ENCODE data around the gene BROX. TPM values are rescaled to one million over a fixed set of nuclear protein-coding genes. Genes with fewer than 3 reads are reported as not detected.
"Not testable (repeated sequence)": the region's sequence is repeated elsewhere in the genome, so short reads cannot be mapped to it uniquely, and the experiment has no call there.

The BROX gene
- total RNA-seq, 1 experiment from 2014 or later, result 99.1 TPM

- no peaks in the 10 kb centered on the region for H3K9me3 ChIP-seq (ENCODE audit: insufficient read depth, low read depth)
- H3K9me2 ChIP-seq (ENCODE audit: insufficient read depth), result 0 out of 2 replicates have a peak, but pooled peaks cover 3% of the 10 kb centered on the region
- BruUV-seq (replicated peaks), result no TSS peak
- H3F3A ChIP-seq (ENCODE audit: insufficient read depth, low read depth), result no peaks in the 10 kb centered on the region
- H3K27me3 ChIP-seq (ENCODE audit: insufficient read depth, low read depth), result peaks cover 52% of the 10 kb centered on the region
- no peak overlapping the region for H3K4me3 ChIP-seq
- intact Hi-C loops (cut with micrococcal nuclease; ENCODE audit: unreplicated experiment), result no loop called here
- H2AFZ ChIP-seq, result no peak overlapping the region
- no peaks in the 10 kb centered on the region for H3K36me3 ChIP-seq (ENCODE audit: low read depth)
- no peaks in the 10 kb centered on the region for H4K20me1 ChIP-seq (ENCODE audit: insufficient read depth)
- H3K4me2 ChIP-seq, result no peak overlapping the region
- no peak overlapping the region for H3K27ac ChIP-seq
- no peak for DNase-seq
- no peaks in the 10 kb centered on the region for H3K79me2 ChIP-seq (ENCODE audit: low read depth)
- ChIA-PET POLR2A (ENCODE audit: unreplicated experiment) (no interaction called here), CTCF (no interaction called here)
- no peaks in the 10 kb centered on the region for H3K4me1 ChIP-seq (replicated peaks; ENCODE audit: insufficient read depth)
- TF ChIP-seq CTCF (conservative IDR thresholded peaks at IDR 0.05) (no peak), EZH2 (IDR thresholded peaks at IDR 0.05; ENCODE audit: low read depth) (no peak)
Measured at GRCh38 chr1:222761083-222761482, 48.7 kb downstream of the BROX start.

- BruUV-seq (replicated peaks); H3K36me3 ChIP-seq (ENCODE audit: low read depth); H3K4me3 ChIP-seq; H3F3A ChIP-seq (ENCODE audit: insufficient read depth, low read depth); intact Hi-C loops (cut with micrococcal nuclease; ENCODE audit: unreplicated experiment); H3K4me2 ChIP-seq; H3K9me3 ChIP-seq (ENCODE audit: insufficient read depth, low read depth); H3K4me1 ChIP-seq (replicated peaks; ENCODE audit: insufficient read depth); H3K9me2 ChIP-seq (ENCODE audit: insufficient read depth); H3K79me2 ChIP-seq (ENCODE audit: low read depth); POLR2A ChIA-PET (ENCODE audit: unreplicated experiment); CTCF ChIA-PET; DNase-seq; H3K27ac ChIP-seq; H2AFZ ChIP-seq; H4K20me1 ChIP-seq (ENCODE audit: insufficient read depth): not testable (repeated sequence)
- peaks cover 53% of the 10 kb centered on the region for H3K27me3 ChIP-seq (ENCODE audit: insufficient read depth, low read depth)
Measured at GRCh38 chr1:222762178-222762577, 49.8 kb downstream of the BROX start.

- BruUV-seq (replicated peaks), result no TSS peak
- CTCF ChIA-PET, result no interaction called here
Measured at GRCh38 chr1:222767152-222767571, 54.8 kb downstream of the BROX start.

More at GRCh38 chr1:222767152-222767571, 54.8 kb downstream of the BROX start:
- intact Hi-C loops (cut with micrococcal nuclease; ENCODE audit: unreplicated experiment), result no loop called here
- Histone ChIP-seq H3F3A (ENCODE audit: insufficient read depth, low read depth) (no peaks in the 10 kb centered on the region), H3K4me1 (replicated peaks; ENCODE audit: insufficient read depth) (no peaks in the 10 kb centered on the region), H3K9me2 (ENCODE audit: insufficient read depth) (no peaks in the 10 kb centered on the region), H3K27ac (no peak overlapping the region), H3K79me2 (ENCODE audit: low read depth) (no peaks in the 10 kb centered on the region), H4K20me1 (ENCODE audit: insufficient read depth) (no peaks in the 10 kb centered on the region), H3K4me3 (no peak overlapping the region), H2AFZ (no peak overlapping the region), H3K4me2 (no peak overlapping the region), H3K36me3 (ENCODE audit: low read depth) (no peaks in the 10 kb centered on the region), H3K27me3 (ENCODE audit: insufficient read depth, low read depth) (peaks cover 31% of the 10 kb centered on the region), H3K9me3 (ENCODE audit: insufficient read depth, low read depth) (0 out of 2 replicates have a peak, but pooled peaks cover 4% of the 10 kb centered on the region)
- no peak for DNase-seq
- TF ChIP-seq EZH2 (IDR thresholded peaks at IDR 0.05; ENCODE audit: low read depth) (no peak), CTCF (conservative IDR thresholded peaks at IDR 0.05) (no peak)
- POLR2A ChIA-PET (ENCODE audit: unreplicated experiment), result no interaction called here
